ENCODE results near the gene EPB41L4B.
"Not testable (repeated sequence)": the region's sequence is repeated elsewhere in the genome, so short reads cannot be mapped to it uniquely, and the experiment has no call there.

The EPB41L4B gene

DNA sequence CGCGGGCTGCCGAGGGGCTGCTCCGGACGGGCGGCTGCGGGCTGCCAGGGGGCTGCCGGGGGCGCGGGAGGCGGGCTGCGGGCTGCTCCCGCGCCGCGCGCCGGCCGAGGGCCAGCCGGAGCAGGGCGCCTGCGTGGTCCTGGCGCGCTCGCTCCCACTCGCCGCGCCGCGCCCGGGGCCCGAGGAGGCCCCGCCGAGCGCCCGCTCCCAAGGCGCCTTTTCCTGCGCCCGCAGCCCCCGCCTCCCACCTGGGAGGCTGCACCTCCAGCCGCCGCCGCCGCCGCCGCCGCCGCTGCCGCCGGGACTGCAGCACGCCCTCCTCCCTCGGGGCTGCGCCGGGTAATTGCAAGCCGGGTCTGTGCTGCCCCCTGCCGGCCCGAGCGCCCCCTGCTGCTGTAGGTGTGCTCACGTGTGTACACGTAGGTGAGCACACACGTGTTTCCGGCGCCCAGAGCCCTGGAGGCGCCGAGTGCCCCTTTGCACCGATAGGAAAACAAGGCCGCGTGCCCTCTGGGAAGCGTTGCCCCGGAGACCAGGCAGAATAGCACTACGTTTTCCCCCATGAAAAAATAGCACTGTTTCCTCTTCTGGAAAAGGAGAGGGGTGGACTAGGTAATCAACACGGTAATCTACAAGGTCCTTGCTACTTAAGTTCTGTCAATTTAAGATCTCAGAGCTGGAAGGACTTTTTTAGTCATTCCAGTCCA is at the start of gene EPB41L4B:
Gene EPB41L4B, minus strand, starts transcription at position 318 of the 707 bp plus-strand sequence. CDS start 613 bp downstream, outside the sequence.
- DNase-seq = peak; percentile 83

DNA sequence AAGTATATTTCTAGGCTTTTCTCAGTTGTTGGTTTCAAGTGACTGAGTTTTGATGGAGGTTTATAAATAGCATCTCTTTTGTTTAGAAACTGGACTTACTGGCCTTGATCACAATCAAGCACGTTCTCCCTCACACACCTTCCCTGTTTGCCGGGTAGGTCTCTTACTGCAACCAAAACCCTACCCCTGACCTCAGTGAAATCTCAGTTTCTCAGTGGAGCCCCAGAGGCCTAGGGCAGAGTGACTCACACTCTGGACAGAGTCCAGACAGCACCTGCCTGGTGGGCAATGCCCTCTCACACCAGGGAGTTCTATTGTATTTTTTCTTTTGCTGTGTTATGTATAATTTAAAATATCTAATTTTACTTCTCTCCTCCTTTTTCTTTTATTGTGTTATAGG is 48.4 kb upstream of the EPB41L4B start:
- no peak for DNase-seq

DNA sequence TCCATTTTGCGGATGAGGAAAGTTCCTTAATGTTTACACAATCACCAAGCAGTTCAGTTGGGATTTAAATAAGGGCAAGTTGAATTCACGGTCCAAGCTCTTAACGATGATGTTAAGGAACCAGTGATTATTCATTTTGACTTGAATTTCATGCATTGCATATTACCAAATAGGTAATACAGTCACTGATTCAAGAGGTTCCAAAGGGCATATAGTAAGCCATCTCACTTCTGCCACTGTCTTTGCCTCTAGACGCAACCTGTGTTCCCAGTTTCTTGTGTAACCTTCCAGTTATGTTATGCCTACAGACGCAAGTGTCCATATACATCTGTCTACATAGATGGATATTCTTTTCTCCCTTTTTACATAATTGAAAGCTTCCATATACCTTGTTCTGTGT is 39.9 kb upstream of the EPB41L4B start:
- DNase-seq = no peak

- not testable (repeated sequence) for DNase-seq
Measured at GRCh38 chr9:109358968-109359603, 38.2 kb upstream of the EPB41L4B start.

- no peak for DNase-seq
Measured at GRCh38 chr9:109355564-109356297, 34.9 kb upstream of the EPB41L4B start.

DNA sequence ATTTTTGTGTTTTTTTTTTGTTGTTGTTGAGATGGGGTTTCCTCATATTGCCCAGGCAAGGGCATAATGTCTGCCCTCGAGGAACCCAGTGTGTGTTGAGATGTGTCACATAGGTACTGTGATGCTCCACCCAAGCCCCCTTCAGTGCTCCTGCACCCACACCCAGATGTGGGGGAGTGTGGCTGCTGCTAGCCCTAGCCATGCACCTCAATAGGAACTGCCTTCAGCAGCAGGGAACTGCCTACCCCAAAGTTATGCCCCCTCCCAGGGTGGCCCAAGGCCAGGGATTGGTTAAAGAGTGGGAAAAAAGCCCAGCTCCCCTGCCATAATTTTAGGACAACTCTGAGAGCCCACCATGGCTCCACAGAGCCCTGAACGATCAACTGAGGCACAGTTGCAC is 33.3 kb upstream of the EPB41L4B start:
- no peak for DNase-seq

DNA sequence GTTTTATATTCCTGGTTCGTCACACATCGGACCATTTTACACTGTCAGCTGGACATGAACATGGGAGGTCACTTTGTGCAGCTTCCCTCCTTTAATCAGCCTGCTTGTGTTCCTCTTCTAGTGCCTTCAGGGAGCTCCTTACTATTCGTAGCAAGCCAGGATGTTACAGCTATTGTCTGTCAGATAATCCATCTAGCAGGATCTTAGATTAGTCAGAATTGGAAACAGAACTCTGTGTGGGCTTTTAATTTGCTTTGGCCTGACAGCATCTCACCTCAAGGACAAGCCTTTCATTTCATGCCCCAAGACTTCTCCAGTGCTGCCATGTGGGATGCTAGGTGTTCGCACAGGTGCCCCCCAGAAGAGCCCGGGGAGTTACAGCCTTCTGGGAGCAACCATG is 30.2 kb upstream of the EPB41L4B start:
- no peak for DNase-seq

DNA sequence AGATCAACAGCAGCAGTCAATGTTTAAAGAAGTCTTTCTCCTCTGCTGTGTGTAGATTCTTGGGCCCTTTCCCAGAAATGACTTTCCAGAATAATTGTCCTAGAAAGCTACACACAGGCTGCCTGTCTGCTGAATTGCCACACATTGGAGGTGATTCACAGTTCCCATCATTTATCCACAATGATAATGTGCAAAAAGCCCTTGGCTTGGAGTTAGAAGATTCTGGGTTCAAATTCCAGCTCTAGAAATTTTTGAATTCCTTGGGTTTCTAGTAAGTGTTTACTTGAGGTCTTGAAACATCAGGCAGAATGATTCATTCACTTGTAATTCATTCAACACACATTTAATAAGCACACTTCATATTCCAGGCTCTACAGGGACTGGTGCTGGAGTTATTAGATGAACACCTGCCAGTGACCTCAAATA is 28.6 kb upstream of the EPB41L4B start:
- peak; percentile 80 for DNase-seq

DNA sequence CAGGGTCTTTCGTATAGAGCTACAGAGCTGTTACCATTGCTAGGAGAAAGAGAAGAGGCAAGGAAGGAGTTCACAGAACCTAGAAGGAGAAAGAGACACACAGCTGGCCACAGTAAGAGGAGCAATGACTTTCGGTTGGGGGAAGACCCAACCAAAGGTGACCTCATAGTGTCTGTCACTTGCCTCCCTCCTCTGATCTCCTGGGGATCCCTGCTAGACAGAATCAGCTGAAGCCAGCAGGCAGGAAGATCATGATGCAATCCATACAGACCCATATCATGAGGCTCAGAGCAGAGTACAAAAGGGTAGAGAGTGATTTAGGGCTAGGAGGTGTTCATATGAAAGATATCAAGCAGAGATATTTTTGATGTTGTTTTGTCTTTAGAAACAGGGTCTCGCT is 26.0 kb upstream of the EPB41L4B start:
- DNase-seq = no peak

DNA sequence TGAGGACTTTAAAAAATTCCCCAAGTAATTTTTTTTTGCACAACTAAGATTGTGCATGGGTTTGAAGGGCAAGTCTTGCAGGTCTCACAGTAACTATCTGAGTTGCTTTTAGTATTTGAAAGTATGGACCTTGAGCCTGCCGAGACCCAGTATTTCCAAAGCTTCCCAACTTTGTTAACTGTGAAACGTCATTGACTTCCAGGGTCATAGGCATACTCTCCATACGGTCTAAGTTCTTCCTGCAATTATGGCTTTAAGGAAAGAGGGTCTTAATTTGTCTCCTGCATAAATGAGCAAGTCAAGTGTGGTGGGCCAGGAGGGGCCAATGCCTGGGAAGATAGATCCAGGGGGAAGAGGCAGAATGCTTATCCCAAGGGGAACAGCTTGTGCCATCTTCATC is 24.0 kb upstream of the EPB41L4B start:
- DNase-seq = no peak

DNA sequence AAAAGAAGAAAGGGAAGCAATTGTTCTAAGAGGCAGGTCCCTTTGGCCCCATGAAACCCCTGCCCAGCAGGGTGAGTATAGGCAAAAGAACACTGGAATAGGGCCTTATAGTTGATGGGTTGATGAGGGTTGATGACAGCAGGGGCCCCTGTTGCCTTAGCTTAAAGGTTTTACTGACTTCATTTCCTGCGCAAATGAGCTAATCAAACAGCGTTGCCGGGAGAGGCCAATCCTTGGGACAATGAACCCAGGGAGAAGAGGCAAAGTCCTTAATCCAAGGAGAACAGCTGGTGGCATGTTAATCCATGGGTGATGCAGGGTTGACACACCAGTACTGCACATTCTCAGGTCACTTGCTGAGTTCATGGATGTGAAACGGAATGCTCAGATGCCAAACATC is 22.0 kb upstream of the EPB41L4B start:
- DNase-seq = no peak

- no peak for DNase-seq
Measured at GRCh38 chr9:109341561-109341960, 20.7 kb upstream of the EPB41L4B start.

DNA sequence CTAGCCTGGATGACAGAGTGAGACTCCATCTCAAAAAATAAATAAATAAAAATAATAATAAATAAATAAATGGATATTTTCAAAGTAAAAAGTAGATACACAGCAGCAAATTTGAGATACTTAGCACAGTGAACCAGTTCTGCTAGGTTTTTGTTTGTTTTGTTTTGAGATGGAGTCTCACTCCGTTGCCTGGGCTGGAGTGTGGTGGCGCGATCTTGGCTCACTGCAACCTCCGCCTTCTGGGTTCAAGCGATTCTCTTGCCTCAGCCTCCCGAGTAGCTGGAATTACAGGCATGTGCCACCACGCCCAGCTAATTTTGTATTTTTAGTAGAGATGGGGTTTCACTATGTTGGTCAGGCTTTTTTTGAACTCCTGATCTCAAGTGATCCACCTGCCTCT is 20.1 kb upstream of the EPB41L4B start:
- DNase-seq = not testable (repeated sequence)

- DNase-seq = no peak
Measured at GRCh38 chr9:109336409-109336808, 15.6 kb upstream of the EPB41L4B start.

DNA sequence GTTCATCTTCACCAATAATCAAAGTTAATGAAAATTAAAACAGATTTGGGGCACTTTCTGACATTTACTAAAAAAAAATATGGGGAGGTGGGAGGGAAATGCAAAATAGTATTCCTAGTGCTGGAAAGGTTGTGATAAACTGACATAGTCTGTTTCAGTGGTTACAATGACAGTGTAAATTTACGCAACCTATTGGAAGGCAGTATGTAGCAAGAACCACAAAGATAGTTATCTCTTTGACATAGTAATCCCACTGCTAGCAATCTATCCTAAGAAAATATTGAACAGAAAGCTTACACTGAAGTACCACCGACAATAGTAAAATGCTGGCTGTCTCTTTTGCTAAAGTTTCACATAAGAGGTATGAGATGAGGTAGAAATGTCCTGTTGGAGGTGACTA is 15.1 kb upstream of the EPB41L4B start:
- no peak for DNase-seq

GRCh38 chr9:109335121-109335520 is 14.3 kb upstream of the EPB41L4B start:
- no peak for DNase-seq

- DNase-seq = no peak
Measured at GRCh38 chr9:109331353-109331752, 10.5 kb upstream of the EPB41L4B start.

- no peak for DNase-seq
Measured at GRCh38 chr9:109329638-109330258, 8.9 kb upstream of the EPB41L4B start.

- DNase-seq = no peak
Measured at GRCh38 chr9:109328978-109329637, 8.2 kb upstream of the EPB41L4B start.

GRCh38 chr9:109325089-109325488 is 4.2 kb upstream of the EPB41L4B start:
- no peak for DNase-seq

- DNase-seq = no peak
Measured at GRCh38 chr9:109323771-109324170, 2.9 kb upstream of the EPB41L4B start.

DNA sequence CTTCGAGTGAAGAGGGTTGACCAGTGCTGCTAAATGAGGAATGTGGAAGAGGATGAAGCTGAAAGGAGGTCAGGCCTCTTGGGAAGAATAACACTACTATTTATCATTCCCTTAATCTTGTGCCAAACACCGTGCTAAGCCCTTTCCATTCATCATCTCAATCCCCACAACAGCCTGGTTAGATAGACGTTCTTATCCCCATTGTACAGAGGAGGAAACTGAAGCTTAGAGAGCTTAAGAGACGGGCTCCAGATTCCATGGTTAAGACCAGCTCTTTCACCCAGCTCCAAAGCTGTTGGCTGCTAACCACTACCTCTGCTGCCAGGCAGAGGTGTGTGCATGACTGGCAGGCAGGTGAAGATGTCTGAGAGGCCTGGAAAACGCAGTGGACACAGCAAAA is 868 bp upstream of the EPB41L4B start:
- no peak for DNase-seq

DNA sequence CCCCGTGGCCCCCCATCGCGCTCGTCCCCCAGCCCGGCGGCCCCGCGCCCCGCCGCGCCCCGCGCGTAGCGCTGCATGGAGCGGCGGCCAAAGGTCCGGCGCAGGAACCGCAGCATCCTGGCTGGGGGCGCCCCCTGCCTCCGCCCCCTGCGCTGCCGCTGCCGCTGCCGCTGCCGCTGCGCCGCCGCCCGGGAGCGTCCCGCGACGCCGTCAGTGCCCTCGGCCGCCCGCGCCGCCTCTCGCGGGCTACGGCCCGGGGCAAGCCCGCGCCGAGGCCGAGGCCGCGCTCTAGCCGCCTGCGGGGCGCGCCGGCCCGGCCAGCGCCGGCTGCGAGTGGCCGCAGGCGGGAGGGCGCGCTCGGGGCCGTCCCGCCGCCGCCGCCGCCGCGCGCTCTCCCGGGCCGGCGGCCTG is 523 bp downstream of the EPB41L4B start:
- no peak for DNase-seq

Measured in NCI-H1105 (cell line).